IMR-90 (cell line): ENCODE data around the gene RHO. TPM values are rescaled to one million over a fixed set of nuclear protein-coding genes. Genes with fewer than 3 reads are reported as not detected.

Experiments used
- ATAC-seq: fragments of 200-7000 bp; cut with Tn5 transposase; 2 replicates; pipeline ENCODE4 v1.9.1; 2020; ENCODE audit warnings: low read depth, mild to moderate bottlenecking, moderate library complexity
- BruUV-seq: library from RNA; stranded (reverse); fragments of 400-500 nt; replicated peaks from 2 replicates; lab custom pipeline; 2021; lab: Mats Ljungman, UMichigan
- CTCF ChIA-PET: fragments of 300-600 bp; formaldehyde crosslinking; extraction: SDS; loops from one replicate; lab custom pipeline; 2021; ENCODE audit warnings: antibody characterized with exemption; lab: Yijun Ruan, JAX
- POLR2A ChIA-PET: fragments of 300-600 bp; sonication (Branson Sonifier 250); formaldehyde crosslinking; loops from one replicate; lab custom pipeline; 2022; ENCODE audit warnings: antibody characterized with exemption; ENCODE audit not compliant: unreplicated experiment; lab: Charles Lee
- DNase-seq: peaks from one replicate; pipeline ENCODE4 v3.0.0; 2013
- H2AFZ ChIP-seq: replicated peaks from 2 replicates; pipeline ENCODE3; 2013; ENCODE audit warnings: low read length, mild to moderate bottlenecking; ENCODE audit not compliant: poor library complexity
- H2AK5ac ChIP-seq: 2 replicates; pipeline ENCODE4 v1.6.1; 2013; ENCODE audit warnings: low read depth, low read length, inconsistent platforms
- H2AK9ac ChIP-seq: replicated peaks from 2 replicates; pipeline ENCODE3; 2013; ENCODE audit warnings: mild to moderate bottlenecking, low read depth, low read length, moderate library complexity; ENCODE audit not compliant: poor library complexity
- H2BK120ac ChIP-seq: 2 replicates; pipeline ENCODE4 v1.6.1; 2013; ENCODE audit warnings: low read depth, low read length, inconsistent platforms
- H2BK15ac ChIP-seq: 3 replicates; pipeline ENCODE4 v1.6.1; 2013; ENCODE audit warnings: low read depth, low read length, inconsistent platforms
- H2BK20ac ChIP-seq: 2 replicates; pipeline ENCODE4 v1.6.1; 2013; ENCODE audit warnings: low read depth, mild to moderate bottlenecking, inconsistent platforms, low read length, moderate library complexity
- H2BK5ac ChIP-seq: 2 replicates; pipeline ENCODE4 v1.6.1; 2013; ENCODE audit warnings: mild to moderate bottlenecking, low read depth, low read length, inconsistent platforms; ENCODE audit not compliant: poor library complexity, severe bottlenecking
- H3K14ac ChIP-seq: replicated peaks from 2 replicates; pipeline ENCODE4 v1.6.1; 2013; ENCODE audit warnings: low read depth, low read length, inconsistent platforms
- H3K18ac ChIP-seq: 2 replicates; pipeline ENCODE4 v1.6.1; 2013; ENCODE audit warnings: low read depth, low read length, control low read depth
- H3K23ac ChIP-seq: 2 replicates; pipeline ENCODE4 v1.6.1; 2013; ENCODE audit warnings: low read depth, low read length, inconsistent platforms
- H3K27ac ChIP-seq: 2 replicates; pipeline ENCODE4 v1.5.1; 2013; ENCODE audit warnings: mild to moderate bottlenecking, control low read depth, low read length; ENCODE audit not compliant: insufficient read depth
- H3K27me3 ChIP-seq: 2 replicates; pipeline ENCODE4 v1.6.1; 2013; ENCODE audit warnings: low read length; ENCODE audit not compliant: control insufficient read depth, insufficient read depth
- H3K36me3 ChIP-seq: 2 replicates; pipeline ENCODE4 v1.6.1; 2013; ENCODE audit warnings: low read length, mixed read lengths; ENCODE audit not compliant: control insufficient read depth, insufficient read depth
- H3K4ac ChIP-seq: 2 replicates; pipeline ENCODE4 v1.6.1; 2013; ENCODE audit warnings: low read depth, low read length, inconsistent platforms
- H3K4me1 ChIP-seq: 2 replicates; pipeline ENCODE4 v1.6.1; 2013; ENCODE audit warnings: low read length, mixed read lengths; ENCODE audit not compliant: control insufficient read depth, insufficient read depth
- H3K4me2 ChIP-seq: 2 replicates; pipeline ENCODE4 v1.6.1; 2013; ENCODE audit warnings: low read depth, mild to moderate bottlenecking, control low read depth, low read length, moderate library complexity
- H3K4me3 ChIP-seq: 2 replicates; pipeline ENCODE4 v1.5.1; 2013; ENCODE audit warnings: low read depth, mild to moderate bottlenecking, control low read depth, low read length, moderate library complexity; ENCODE audit not compliant: insufficient read depth
- H3K56ac ChIP-seq: 2 replicates; pipeline ENCODE4 v1.6.1; 2013; ENCODE audit warnings: low read length, inconsistent platforms; ENCODE audit not compliant: insufficient read depth; ENCODE audit errors: extremely low read depth
- H3K79me1 ChIP-seq, 2 experiments: 2 replicates each; pipeline ENCODE4 v1.6.1; 2013; ENCODE audit warnings: low read length in 2 of 2, inconsistent platforms in 1 of 2, low read depth in 1 of 2
- H3K9ac ChIP-seq: 2 replicates; pipeline ENCODE4 v1.6.1; 2013; ENCODE audit warnings: low read depth, low read length, control low read depth
- H3K9me1 ChIP-seq: 2 replicates; pipeline ENCODE4 v1.6.1; 2013; ENCODE audit warnings: low read length, inconsistent platforms; ENCODE audit not compliant: insufficient read depth
- H3K9me3 ChIP-seq: 2 replicates; pipeline ENCODE4 v1.6.1; 2013; ENCODE audit warnings: low read length; ENCODE audit not compliant: control insufficient read depth, insufficient read depth
- H4K20me1 ChIP-seq: 2 replicates; pipeline ENCODE4 v1.6.1; 2013; ENCODE audit warnings: low read length, inconsistent platforms; ENCODE audit not compliant: insufficient read depth
- H4K5ac ChIP-seq: 2 replicates; pipeline ENCODE4 v1.6.1; 2013; ENCODE audit warnings: mild to moderate bottlenecking, low read depth, low read length, control low read depth
- H4K8ac ChIP-seq, 2 experiments: 2 replicates each; pipeline ENCODE4 v1.6.1; 2013; ENCODE audit warnings: low read depth in 2 of 2, low read length in 2 of 2, control low read depth in 1 of 2, inconsistent platforms in 1 of 2
- H4K91ac ChIP-seq: 2 replicates; pipeline ENCODE4 v1.6.1; 2013; ENCODE audit warnings: low read depth, low read length, inconsistent platforms; ENCODE audit not compliant: insufficient read depth
- BHLHE40 ChIP-seq: fragments of 150-350 bp; IDR thresholded peaks from 2 replicates; pipeline ENCODE4 v1.6.1; 2016; ENCODE audit warnings: mild to moderate bottlenecking, low read depth, low read length
- CEBPB ChIP-seq: IDR thresholded peaks from 2 replicates; pipeline ENCODE4 v1.6.1; 2012; ENCODE audit warnings: low read depth, low read length, improper control_type of control experiment
- CHD1 ChIP-seq: IDR thresholded peaks from 2 replicates; pipeline ENCODE4 v1.6.1; 2012; ENCODE audit warnings: low read depth, low read length, improper control_type of control experiment
- CTCF ChIP-seq: conservative IDR thresholded peaks from 2 replicates; pipeline ENCODE4 v1.5.1; 2012; ENCODE audit warnings: mild to moderate bottlenecking, low read depth, low read length, improper control_type of control experiment
- ELK1 ChIP-seq: fragments of 150-350 bp; IDR thresholded peaks from 2 replicates; pipeline ENCODE4 v1.6.1; 2016; ENCODE audit warnings: low read depth, mild to moderate bottlenecking, low read length, moderate library complexity, borderline replicate concordance
- MAFK ChIP-seq: IDR thresholded peaks from 2 replicates; pipeline ENCODE4 v1.6.1; 2012; ENCODE audit warnings: low read depth, low read length, improper control_type of control experiment
- MAZ ChIP-seq: IDR thresholded peaks from 2 replicates; pipeline ENCODE4 v1.6.1; 2012; ENCODE audit warnings: low read depth, mild to moderate bottlenecking, low read length, improper control_type of control experiment, moderate library complexity, borderline replicate concordance
- MXI1 ChIP-seq: IDR thresholded peaks from 2 replicates; pipeline ENCODE4 v1.6.1; 2012; ENCODE audit warnings: low read depth, mild to moderate bottlenecking, low read length, moderate library complexity, borderline replicate concordance
- NFE2L2 ChIP-seq: fragments of 150-350 bp; IDR thresholded peaks from 2 replicates; pipeline ENCODE4 v1.6.1; 2016; ENCODE audit warnings: low read depth, mild to moderate bottlenecking, low read length
- POLR2A ChIP-seq: IDR thresholded peaks from 2 replicates; pipeline ENCODE4 v1.6.1; 2012; ENCODE audit warnings: mild to moderate bottlenecking, low read depth, low read length
- RAD21 ChIP-seq: IDR thresholded peaks from 2 replicates; pipeline ENCODE4 v1.6.1; 2012; ENCODE audit warnings: low read length, improper control_type of control experiment
- RFX5 ChIP-seq: IDR thresholded peaks from 2 replicates; pipeline ENCODE4 v1.8.0; 2012; ENCODE audit warnings: low read depth, mild to moderate bottlenecking, low read length, moderate library complexity
- USF2 ChIP-seq: fragments of 150-350 bp; IDR thresholded peaks from 2 replicates; pipeline ENCODE4 v1.6.1; 2017; ENCODE audit warnings: mild to moderate bottlenecking, antibody characterized with exemption, low read length, low read depth
- WGBS, 2 experiments: methylation state at CpG; one replicate each; pipeline versions ENCODE4 v1.1.5 to v1.1.7; 2013; ENCODE audit warnings: missing lambda C conversion rate in 2 of 2; ENCODE audit not compliant: insufficient read length in 1 of 2; ENCODE audit errors: extremely low coverage in 2 of 2; 5-methylcytosine and 5-hydroxymethylcytosine counted together
- dilution Hi-C: fragments of 300-500 bp; cut with HindIII; formaldehyde crosslinking; loops from one replicate; pipeline ENCODE4 v1.14.3; 2018; ENCODE audit warnings: low sequenced_read_pairs; ENCODE audit not compliant: unreplicated experiment
- in situ Hi-C: fragments of 300-500 bp; cut with MboI; formaldehyde crosslinking; loops from 3 replicates; pipeline ENCODE4 v1.14.3; 2019; ENCODE audit warnings: low sequenced_read_pairs, inconsistent platforms, mixed read lengths
- intact Hi-C: fragments of 100-400 bp; cut with micrococcal nuclease; formaldehyde crosslinking; loops from 2 replicates; pipeline ENCODE4 v1.10.0; 2022
- polyA plus RNA-seq, 3 experiments: library from polyadenylated mRNA; depleted of rRNA; stranded (reverse); fragments of >200 nt; gene quantifications; 2 replicates each; pipeline ENCODE4 v1.2.3, GENCODE V29; 2012; ENCODE audit warnings: low replicate concordance in 1 of 3
- total RNA-seq: library from RNA; depleted of rRNA; stranded (reverse); fragments of >200 nt; gene quantifications from 2 replicates; pipeline ENCODE4 v1.2.3, GENCODE V29; 2012

The RHO gene
- total and polyA plus RNA-seq, 2 of the 4 experiments (the other 2 are of a cell fraction) = not detected

GRCh38 chr3:129552287-129553050 lies 24.0 kb downstream of the RHO start:
- BruUV-seq = no TSS peak
- Histone ChIP-seq H3K9me3 (no peaks in the 10 kb centered on the region), H2AFZ (peak overlapping the region; percentile 62), H3K18ac (no peak overlapping the region), H3K9ac (no peak overlapping the region), H3K4me3 (no peak overlapping the region), H2BK5ac (no peak overlapping the region), H2BK15ac (no peak overlapping the region), H4K91ac (no peak overlapping the region), H2AK9ac (peak overlapping the region; percentile 29), H3K9me1 (0 out of 2 replicates have a peak, but pooled peaks cover 9% of the 10 kb centered on the region), H2BK120ac (no peak overlapping the region), H4K5ac (no peak overlapping the region), H2AK5ac (peak overlapping the region; percentile 13; the same call in 1 of the 2 replicates), H3K4me1 (peaks cover 4% of the 10 kb centered on the region), H3K27me3 (no peaks in the 10 kb centered on the region), H3K56ac (no peak overlapping the region), H3K79me1 (peaks cover 0 to 5% of the 10 kb centered on the region in 2 experiments; a peak in 2 of 4 replicates), H3K4me2 (no peak overlapping the region), H3K23ac (no peak overlapping the region), H4K20me1 (no peaks in the 10 kb centered on the region), H3K14ac (0 out of 2 replicates have a peak overlapping the region, but pooled peaks have one; percentile 9), H3K4ac (no peak overlapping the region), H2BK20ac (no peak overlapping the region), H4K8ac (no peak overlapping the region), H3K36me3 (peaks cover 18% of the 10 kb centered on the region), H3K27ac (no peak overlapping the region)
- no peak for ATAC-seq
- 87% methylated on average over 7 of the region's 10 CpGs; no CpG with 5 or more reads in 1 of the 2 experiments for WGBS, 2 experiments
- POLR2A ChIA-PET = no interaction called here
- CTCF ChIA-PET = no interaction called here
- TF ChIP-seq CHD1 (no peak), BHLHE40 (no peak), ELK1 (no peak), CTCF (no peak), POLR2A (no peak), RFX5 (no peak), USF2 (no peak), MAFK (no peak), MXI1 (no peak), NFE2L2 (no peak), MAZ (no peak), CEBPB (no peak), RAD21 (no peak)
- intact Hi-C loops (no loop called here), in situ Hi-C loops (no loop called here), dilution Hi-C loops (no loop called here)
- no peak for DNase-seq
